Urothelium cell line (cell line): ENCODE results near the gene PARVB.

Experiments
- DNase-seq: peaks from one replicate; pipeline ENCODE4 v3.0.0; 2011; ENCODE audit warnings: low spot score, mixed read lengths
- FAIRE-seq: peaks from 2 replicates; lab custom pipeline; 2011; peaks lifted over from hg19 to GRCh38; lab: Jason Lieb, UNC

The PARVB gene

GRCh38 chr22:44206330-44206645 is 182.2 kb downstream of the PARVB start:
- DNase-seq (no peak), FAIRE-seq (peak; percentile 13)

GRCh38 chr22:44206696-44207095 is 182.6 kb downstream of the PARVB start:
- no peak for DNase-seq
- FAIRE-seq = no peak

- FAIRE-seq (no peak), DNase-seq (no peak)
Observed at GRCh38 chr22:44207173-44207980, 183.3 kb downstream of the PARVB start.

GRCh38 chr22:44207981-44208317 is 183.8 kb downstream of the PARVB start:
- FAIRE-seq (no peak), DNase-seq (no peak)

GRCh38 chr22:44209343-44209742 is 185.2 kb downstream of the PARVB start:
- FAIRE-seq (peak; percentile 55), DNase-seq (no peak)

- DNase-seq (no peak), FAIRE-seq (peak; percentile 63)
Observed at GRCh38 chr22:44210722-44211121, 186.6 kb downstream of the PARVB start.

- DNase-seq (peak; percentile 4), FAIRE-seq (no peak)
Observed at GRCh38 chr22:44211256-44211945, 187.3 kb downstream of the PARVB start.

GRCh38 chr22:44211946-44212930 is 188.1 kb downstream of the PARVB start:
- FAIRE-seq (no peak), DNase-seq (peak; percentile 7)

GRCh38 chr22:44212936-44213335 is 188.8 kb downstream of the PARVB start:
- DNase-seq (no peak), FAIRE-seq (no peak)

- FAIRE-seq (peak; percentile 100), DNase-seq (no peak)
Observed at GRCh38 chr22:44213489-44214043, 189.5 kb downstream of the PARVB start.

GRCh38 chr22:44214187-44214586 is 190.1 kb downstream of the PARVB start:
- DNase-seq (no peak), FAIRE-seq (no peak)

GRCh38 chr22:44214764-44215163 is 190.7 kb downstream of the PARVB start:
- FAIRE-seq = peak; percentile 5
- DNase-seq = no peak

- no peak for FAIRE-seq
Observed at GRCh38 chr22:44215287-44215686, 191.2 kb downstream of the PARVB start.

GRCh38 chr22:44217346-44217745 is 193.2 kb downstream of the PARVB start:
- FAIRE-seq (no peak), DNase-seq (no peak)

More at GRCh38 chr22:44215287-44215686, 191.2 kb downstream of the PARVB start:
- no peak for DNase-seq

- no peak for FAIRE-seq
- DNase-seq = peak; percentile 1
Observed at GRCh38 chr22:44218071-44218470, 194.0 kb downstream of the PARVB start.

GRCh38 chr22:44219101-44219870 is 195.2 kb downstream of the PARVB start:
- FAIRE-seq = no peak
- peak; percentile 1 for DNase-seq

GRCh38 chr22:44220727-44221680 is 196.9 kb downstream of the PARVB start:
- FAIRE-seq (no peak), DNase-seq (no peak)

- FAIRE-seq = no peak
- DNase-seq = no peak
Observed at GRCh38 chr22:44221710-44222475, 197.8 kb downstream of the PARVB start.
